8988T (cell line): ENCODE data around the gene ITM2C.

Experiments used
- DNase-seq: peaks from one replicate; pipeline ENCODE4 v3.0.0; 2011

ITM2C gene

GRCh38 chr2:230864605-230865306 lies at the start of gene ITM2C:
Gene ITM2C, plus strand, starts transcription at chr2:230864942. Its CDS starts 84 bp downstream, at chr2:230865026.
- peak; percentile 83 for DNase-seq

GRCh38 chr2:230815088-230815487 lies 49.7 kb upstream of the ITM2C start:
- no peak for DNase-seq

GRCh38 chr2:230816735-230817134 lies 48.0 kb upstream of the ITM2C start:
- no peak for DNase-seq

- DNase-seq = no peak
Measured at GRCh38 chr2:230819433-230819832, 45.3 kb upstream of the ITM2C start.

GRCh38 chr2:230821261-230821990 lies 43.3 kb upstream of the ITM2C start:
- DNase-seq = no peak

GRCh38 chr2:230821991-230822520 lies 42.7 kb upstream of the ITM2C start:
- DNase-seq = no peak

- DNase-seq = no peak
Measured at GRCh38 chr2:230823264-230823964, 41.3 kb upstream of the ITM2C start.

- peak; percentile 57 for DNase-seq
Measured at GRCh38 chr2:230824406-230824978, 40.2 kb upstream of the ITM2C start.

GRCh38 chr2:230825354-230825753 lies 39.4 kb upstream of the ITM2C start:
- no peak for DNase-seq

- DNase-seq = no peak
Measured at GRCh38 chr2:230827774-230828271, 36.9 kb upstream of the ITM2C start.

- DNase-seq = no peak
Measured at GRCh38 chr2:230828272-230828961, 36.3 kb upstream of the ITM2C start.

- no peak for DNase-seq
Measured at GRCh38 chr2:230829293-230829692, 35.4 kb upstream of the ITM2C start.

- DNase-seq = no peak
Measured at GRCh38 chr2:230829959-230830358, 34.8 kb upstream of the ITM2C start.

- DNase-seq = no peak
Measured at GRCh38 chr2:230830428-230830827, 34.3 kb upstream of the ITM2C start.

- DNase-seq = no peak
Measured at GRCh38 chr2:230840301-230840700, 24.4 kb upstream of the ITM2C start.

GRCh38 chr2:230842473-230842872 lies 22.3 kb upstream of the ITM2C start:
- no peak for DNase-seq

GRCh38 chr2:230843132-230843531 lies 21.6 kb upstream of the ITM2C start:
- no peak for DNase-seq

- DNase-seq = no peak
Measured at GRCh38 chr2:230846360-230846759, 18.4 kb upstream of the ITM2C start.

- peak; percentile 82 for DNase-seq
Measured at GRCh38 chr2:230847883-230848388, 16.8 kb upstream of the ITM2C start.

- peak; percentile 70 for DNase-seq
Measured at GRCh38 chr2:230849633-230850357, 14.9 kb upstream of the ITM2C start.

- DNase-seq = no peak
Measured at GRCh38 chr2:230850358-230850658, 14.4 kb upstream of the ITM2C start.

GRCh38 chr2:230852113-230852512 lies 12.6 kb upstream of the ITM2C start:
- DNase-seq = no peak
